K562 (cell line): ENCODE measurements around the gene TMEM108. TPM values are rescaled to one million over a fixed set of nuclear protein-coding genes. Genes with fewer than 3 reads are reported as not detected.

Source experiments
- ATAC-seq: fragments of 200-7000 bp; cut with Tn5 transposase; 3 replicates; pipeline ENCODE4 v1.9.1; 2020; ENCODE audit warnings: moderate library complexity
- BruUV-seq: library from RNA; stranded (reverse); fragments of 400-500 nt; replicated peaks from 2 replicates; lab custom pipeline; 2021; lab: Mats Ljungman, UMichigan
- CTCF ChIA-PET: fragments of 300-600 bp; formaldehyde crosslinking; extraction: SDS; loops from one replicate; lab custom pipeline; 2021; ENCODE audit warnings: low intra/inter-chr PET ratio; lab: Yijun Ruan, JAX
- POLR2A ChIA-PET: fragments of 300-600, 350-650 bp; sonication (Branson Sonifier 250); formaldehyde crosslinking; extraction: SDS; loops from one replicate; lab custom pipeline; 2021; ENCODE audit warnings: antibody characterized with exemption, inconsistent platforms; lab: Yijun Ruan, JAX
- DNase-seq, 4 experiments: peaks; one replicate each; pipeline versions ENCODE4 v3.0.0 to v3.0.0-alpha.2; 2011 to 2018; ENCODE audit warnings: low spot score in 3 of 4, mixed read lengths in 3 of 4; ENCODE audit errors: extremely low read depth in 1 of 4
- FAIRE-seq: peaks from 2 replicates; lab custom pipeline; 2011; peaks lifted over from hg19 to GRCh38; lab: Jason Lieb, UNC
- H2AFZ ChIP-seq: 2 replicates; pipeline ENCODE4 v1.6.0; 2011; ENCODE audit warnings: low read depth, low read length, control low read depth, inconsistent platforms
- H3K27ac ChIP-seq: fragments of 200-600 bp; 3 replicates; pipeline ENCODE4 v1.8.0; 2011; ENCODE audit warnings: low read depth, mild to moderate bottlenecking, control low read depth, inconsistent platforms, low read length, moderate library complexity, mixed read lengths; ENCODE audit errors: extremely low read depth
- H3K27me3 ChIP-seq, 2 experiments: fragments of 300-600 bp in 1 of 2; 2 replicates in 1 of 2; 3 replicates in 1 of 2; pipeline versions ENCODE4 v1.6.0 to v1.8.0; 2011; ENCODE audit warnings: inconsistent platforms in 2 of 2, low read length in 2 of 2, mild to moderate bottlenecking in 1 of 2, mixed read lengths in 1 of 2, moderate library complexity in 1 of 2; ENCODE audit not compliant: control insufficient read depth in 2 of 2, insufficient read depth in 2 of 2
- H3K36me3 ChIP-seq: fragments of 300-600 bp; 3 replicates; pipeline ENCODE4 v1.8.0; 2011; ENCODE audit warnings: mild to moderate bottlenecking, low read length, inconsistent platforms; ENCODE audit not compliant: control insufficient read depth, insufficient read depth
- H3K4me1 ChIP-seq, 2 experiments: fragments of 200-600 bp in 1 of 2; replicated peaks in 1 of 2; 2 replicates in 1 of 2; 3 replicates in 1 of 2; pipeline versions ENCODE4 v1.5.1 to v1.8.0; 2011; ENCODE audit warnings: inconsistent platforms in 2 of 2, low read length in 2 of 2, mild to moderate bottlenecking in 1 of 2, mixed read lengths in 1 of 2, moderate library complexity in 1 of 2; ENCODE audit not compliant: control insufficient read depth in 2 of 2, insufficient read depth in 2 of 2
- H3K4me2 ChIP-seq: 2 replicates; pipeline ENCODE4 v1.6.1; 2011; ENCODE audit warnings: low read length, control low read depth, inconsistent platforms, mixed read lengths; ENCODE audit not compliant: insufficient read depth
- H3K4me3 ChIP-seq: fragments of 200-600 bp; sonication (generic), shearing (Covaris generic); 2 replicates; pipeline ENCODE4 v1.5.1; 2016; ENCODE audit warnings: control low read depth, inconsistent platforms
- H3K79me2 ChIP-seq: fragments of 200-600 bp; 3 replicates; pipeline ENCODE4 v1.8.0; 2011; ENCODE audit warnings: low read length, inconsistent platforms; ENCODE audit not compliant: control insufficient read depth, insufficient read depth
- H3K9ac ChIP-seq, 2 experiments: 2 replicates each; pipeline versions ENCODE4 v1.6.0 to v1.6.1; 2011; ENCODE audit warnings: low read depth in 2 of 2, low read length in 2 of 2, control low read depth in 1 of 2, inconsistent platforms in 1 of 2, mild to moderate bottlenecking in 1 of 2, mixed read lengths in 1 of 2; ENCODE audit not compliant: insufficient read depth in 1 of 2
- H3K9me1 ChIP-seq: one replicate; pipeline ENCODE4 v1.6.0; 2011; ENCODE audit warnings: inconsistent platforms, mild to moderate bottlenecking, low read length, moderate library complexity; ENCODE audit not compliant: control insufficient read depth, insufficient read depth
- H3K9me3 ChIP-seq: replicated peaks from 2 replicates; pipeline ENCODE4 v1.5.1; 2011; ENCODE audit warnings: low read depth, low read length, inconsistent platforms; ENCODE audit not compliant: control insufficient read depth, insufficient read depth
- H4K20me1 ChIP-seq: replicated peaks from 2 replicates; pipeline ENCODE4 v1.6.1; 2011; ENCODE audit warnings: low read length, inconsistent platforms, mixed read lengths; ENCODE audit not compliant: control insufficient read depth, insufficient read depth
- CC2D1A ChIP-seq: fragments of 450-650 bp; IDR thresholded peaks from 2 replicates; pipeline ENCODE4 v1.6.1; 2017; ENCODE audit warnings: mild to moderate bottlenecking
- FOXA1 ChIP-seq: fragments of 450-650 bp; IDR thresholded peaks from 2 replicates; pipeline ENCODE4 v1.6.1; 2016; ENCODE audit warnings: mild to moderate bottlenecking, borderline replicate concordance
- KDM5B ChIP-seq: fragments of 200-600 bp; sonication (generic); IDR thresholded peaks from 2 replicates; pipeline ENCODE4 v1.6.1; 2012; ENCODE audit warnings: low read depth, mild to moderate bottlenecking, moderate library complexity, low read length, control low read depth, inconsistent platforms; ENCODE audit not compliant: insufficient replicate concordance
- MCM7 ChIP-seq, 2 experiments: fragments of 450-650 bp; IDR thresholded peaks; 2 replicates each; pipeline ENCODE4 v1.6.1; 2016 to 2018
- PCBP2 ChIP-seq: fragments of 200-400 bp; formaldehyde crosslinking; IDR thresholded peaks from 2 replicates; pipeline ENCODE4 v1.6.1; 2018; ENCODE audit warnings: low read length, low read depth, mild to moderate bottlenecking, moderate library complexity; ENCODE audit not compliant: poor library complexity, severe bottlenecking
- RFX1 ChIP-seq: fragments of 450-650 bp; IDR thresholded peaks from 2 replicates; pipeline ENCODE4 v1.6.1; 2016; ENCODE audit warnings: mild to moderate bottlenecking, moderate library complexity
- ZNF445 ChIP-seq: fragments of 250-450 bp; sonication (Bioruptor Pico); IDR thresholded peaks from 2 replicates; pipeline ENCODE4 v1.4.0; 2020; ENCODE audit warnings: low read depth, mild to moderate bottlenecking, moderate library complexity
- ZNF717 ChIP-seq: fragments of 250-450 bp; sonication (Bioruptor Pico); IDR thresholded peaks from 2 replicates; pipeline ENCODE4 v1.5.0; 2021
- WGBS: fragments of 100-300 bp; shearing (Covaris generic); methylation state at CpG from one replicate; pipeline ENCODE4 v1.1.6; 2016; ENCODE audit warnings: low coverage, mixed read lengths; ENCODE audit not compliant: insufficient coverage; ENCODE audit errors: missing lambda C conversion rate; 5-methylcytosine and 5-hydroxymethylcytosine counted together
- in situ Hi-C: fragments of 300-500 bp; cut with MboI; formaldehyde crosslinking; loops from 4 replicates; pipeline ENCODE4 v1.15.0; 2018; ENCODE audit warnings: inconsistent platforms, mixed read lengths
- intact Hi-C: fragments of 100-400 bp; cut with micrococcal nuclease; formaldehyde crosslinking; loops from 2 replicates; pipeline ENCODE4 v1.14.2; 2022
- polyA plus RNA-seq, 8 experiments: library from polyadenylated mRNA; depleted of rRNA in 4 of 8; stranded (reverse) in 5 of 8; unstranded in 3 of 8; fragments of >200 nt; fragmentation: Nextera tagmentation in 2 of 8; fragmentation: Illumina TruSeq in 1 of 8; extraction: Ambion mirVana in 2 of 8; extraction: Trizol in 1 of 8; gene quantifications; 2 replicates each; pipeline versions ENCODE4 v1.2.1 to v1.2.3, GENCODE V29; 2011 to 2014; ENCODE audit warnings: inconsistent platforms in 1 of 8, missing spikeins in 1 of 8
- total RNA-seq, 7 experiments: library from RNA; depleted of rRNA in 6 of 7; stranded (reverse); fragments of >200 nt in 6 of 7; fragmentation: Illumina TruSeq in 2 of 7; extraction: Trizol in 2 of 7; gene quantifications; 2 replicates each; pipeline versions ENCODE4 v1.2.1 to v1.2.3, GENCODE V29; 2011 to 2021; ENCODE audit warnings: low replicate concordance in 1 of 7
- TF ChIP-seq, protein P1 (sequence below): fragments of 250-450 bp; sonication (Bioruptor Pico); IDR thresholded peaks from 2 replicates; pipeline ENCODE4 v1.5.1; 2021; ENCODE audit warnings: mild to moderate bottlenecking

Gene TMEM108
- total and polyA plus RNA-seq, 9 of the 15 experiments (the other 6 are each of a cell fraction or from before 2014, with no cell fraction given) = 0.65 to 11.1 (median 3.4) TPM

DNA sequence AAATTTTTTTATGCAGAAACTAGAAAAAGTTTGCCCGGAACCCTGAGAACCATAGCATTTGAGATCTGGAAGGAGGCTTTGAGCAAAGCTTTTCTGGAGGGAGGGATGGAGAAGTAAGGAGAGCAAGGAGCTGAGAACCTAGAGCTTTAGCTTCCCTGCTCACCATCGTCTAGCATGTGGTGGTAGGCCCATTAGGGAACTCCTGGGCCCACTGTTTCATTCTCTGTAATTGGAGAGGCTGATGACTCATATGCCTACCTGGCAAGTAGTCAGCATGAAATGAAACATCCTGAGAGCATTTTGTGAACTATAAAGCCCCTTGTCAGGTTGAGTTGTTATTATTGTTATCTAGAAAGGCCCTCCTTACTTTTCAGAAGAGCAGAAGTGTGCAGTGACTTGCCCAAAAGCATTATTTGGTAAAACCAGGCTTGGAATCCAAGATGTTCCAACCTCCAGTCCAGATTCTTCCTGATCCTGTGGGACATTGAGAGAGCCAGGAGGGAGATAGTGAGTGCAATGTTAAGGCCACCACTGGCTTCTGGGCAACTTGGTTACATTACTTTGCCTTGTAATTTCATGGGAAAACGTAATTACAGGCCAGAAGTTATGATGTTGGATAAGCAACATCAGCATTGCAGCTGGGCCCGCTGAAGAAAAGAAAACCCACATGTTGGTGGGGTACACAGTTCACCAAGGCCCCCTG, 257.2 kb downstream of the TMEM108 start:
- no peak overlapping the region for H3K27ac ChIP-seq
- H3K79me2 ChIP-seq = no peaks in the 10 kb centered on the region
- no peaks in the 10 kb centered on the region for H3K4me1 ChIP-seq
- H2AFZ ChIP-seq = no peak overlapping the region
- no peak for TF ChIP-seq MCM7 (IDR thresholded peaks at IDR 0.05)
- no peak for TF ChIP-seq KDM5B
- TF ChIP-seq CC2D1A = no peak
- no peak for TF ChIP-seq ZNF445
- TF ChIP-seq ZNF717 (CRISPR knock-in tag) = no peak
- no peak for TF ChIP-seq PCBP2
- TF ChIP-seq FOXA1 = no peak
- TF ChIP-seq, protein P1, sequence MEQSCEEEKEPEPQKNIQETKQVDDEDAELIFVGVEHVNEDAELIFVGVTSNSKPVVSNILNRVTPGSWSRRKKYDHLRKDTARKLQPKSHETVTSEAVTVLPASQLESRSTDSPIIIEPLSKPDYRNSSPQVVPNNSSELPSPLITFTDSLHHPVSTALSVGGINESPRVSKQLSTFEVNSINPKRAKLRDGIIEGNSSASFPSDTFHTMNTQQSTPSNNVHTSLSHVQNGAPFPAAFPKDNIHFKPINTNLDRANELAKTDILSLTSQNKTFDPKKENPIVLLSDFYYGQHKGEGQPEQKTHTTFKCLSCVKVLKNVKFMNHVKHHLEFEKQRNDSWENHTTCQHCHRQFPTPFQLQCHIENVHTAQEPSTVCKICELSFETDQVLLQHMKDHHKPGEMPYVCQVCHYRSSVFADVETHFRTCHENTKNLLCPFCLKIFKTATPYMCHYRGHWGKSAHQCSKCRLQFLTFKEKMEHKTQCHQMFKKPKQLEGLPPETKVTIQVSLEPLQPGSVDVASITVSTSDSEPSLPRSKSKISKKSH = no peak
- no peak for TF ChIP-seq RFX1
- H3K9ac ChIP-seq = no peak overlapping the region
- no peaks in the 10 kb centered on the region for H3K9me1 ChIP-seq
- H3K36me3 ChIP-seq = no peaks in the 10 kb centered on the region
- no peak overlapping the region for H3K4me2 ChIP-seq
- ATAC-seq = no peak
- no TSS peak for BruUV-seq
- 30% methylated on average over 4 of the region's 4 CpGs for WGBS
- intact Hi-C loops = no loop called here
- no peak for DNase-seq
- H4K20me1 ChIP-seq = no peaks in the 10 kb centered on the region
- H3K27me3 ChIP-seq = no peaks in the 10 kb centered on the region
- H3K9me3 ChIP-seq = no peaks in the 10 kb centered on the region
- CTCF ChIA-PET = no interaction called here
- POLR2A ChIA-PET = no interaction called here
- in situ Hi-C loops = no loop called here
- no peak overlapping the region for H3K4me3 ChIP-seq
- FAIRE-seq = no peak
